Large intestine (tissue), 3 donors: ENCODE measurements around the gene ADGRV1. TPM values are rescaled to one million over a fixed set of nuclear protein-coding genes. Genes with fewer than 3 reads are reported as not detected.

Experiments used
- DNase-seq, 2 donors: peaks; one replicate each; pipeline versions ENCODE4 v3.0.0 to v3.0.0-alpha.2; 2013
- H3K27ac ChIP-seq: one replicate; pipeline ENCODE4 v1.5.1; 2013; ENCODE audit warnings: low read length
- H3K27me3 ChIP-seq: 2 replicates; pipeline ENCODE4 v1.6.1; 2013; ENCODE audit warnings: low read length; ENCODE audit not compliant: control insufficient read depth, insufficient read depth
- H3K36me3 ChIP-seq: 2 replicates; pipeline ENCODE4 v1.6.1; 2013; ENCODE audit warnings: low read length; ENCODE audit not compliant: control insufficient read depth, insufficient read depth
- H3K4me1 ChIP-seq: one replicate; pipeline ENCODE4 v1.6.1; 2013; ENCODE audit warnings: low read length; ENCODE audit not compliant: control insufficient read depth, insufficient read depth
- H3K4me3 ChIP-seq: one replicate; pipeline ENCODE4 v1.5.1; 2013; ENCODE audit warnings: low read length
- H3K9me3 ChIP-seq: one replicate; pipeline ENCODE4 v1.6.1; 2013; ENCODE audit warnings: mild to moderate bottlenecking, low read depth, low read length, moderate library complexity; ENCODE audit not compliant: control insufficient read depth
- WGBS: methylation state at CpG from one replicate; pipeline ENCODE4 v1.1.5; 2013; ENCODE audit warnings: low lambda C conversion rate; ENCODE audit not compliant: insufficient coverage; 5-methylcytosine and 5-hydroxymethylcytosine counted together
- polyA plus RNA-seq: library from polyadenylated mRNA; unstranded; fragments of 120-200 nt; gene quantifications from one replicate; pipeline ENCODE4 v1.2.1, GENCODE V29; 2013

Gene ADGRV1
- polyA plus RNA-seq, 1 donor: 3.0 TPM

DNA sequence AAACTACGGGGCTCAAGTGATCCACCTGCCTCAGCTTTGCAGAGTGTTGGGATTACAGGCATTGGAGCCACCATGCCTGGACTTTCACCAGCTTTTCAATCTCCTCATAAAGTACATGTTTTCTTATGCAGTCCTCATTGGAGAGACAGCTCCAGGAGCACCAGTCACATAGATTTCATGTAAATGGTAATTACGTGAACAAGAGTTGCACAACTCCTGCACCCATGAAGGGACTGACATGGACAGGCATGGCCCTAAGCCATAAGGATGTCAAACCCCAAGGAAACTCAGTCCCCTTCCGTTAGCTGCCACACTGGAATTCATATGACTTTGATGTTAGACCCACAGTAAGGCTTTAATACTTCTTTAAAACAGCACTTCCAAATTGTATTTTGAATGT is 7.6 kb upstream of the ADGRV1 start:
- no peaks in the 10 kb centered on the region for H3K36me3 ChIP-seq
- WGBS: no CpG with 5 or more reads among the region's 3 CpGs
- no peaks in the 10 kb centered on the region for H3K9me3 ChIP-seq
- H3K27ac ChIP-seq: no peak overlapping the region
- H3K4me3 ChIP-seq: no peak overlapping the region
- peaks cover 6% of the 10 kb centered on the region for H3K4me1 ChIP-seq
- H3K27me3 ChIP-seq: no peaks in the 10 kb centered on the region
- no peak for DNase-seq

DNA sequence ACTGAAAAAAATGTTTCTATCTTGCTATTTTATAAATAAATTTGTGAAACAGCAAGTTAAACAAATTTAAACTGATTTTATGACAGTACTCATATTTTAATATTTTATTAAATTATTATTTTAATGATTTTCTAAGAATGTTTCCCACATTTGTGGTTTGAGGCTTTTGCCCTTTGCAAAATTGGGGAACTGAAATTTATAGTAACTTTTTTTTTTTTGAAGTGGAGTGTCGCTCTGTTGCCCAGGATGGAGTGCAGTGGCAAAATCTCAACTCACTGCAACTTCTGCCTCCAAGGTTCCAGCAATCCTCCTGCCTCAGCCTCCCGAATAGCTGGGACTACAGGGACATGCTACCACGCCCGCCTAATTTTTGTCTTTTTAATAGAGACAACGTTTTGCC is 7.2 kb upstream of the ADGRV1 start:
- no peak for DNase-seq
- peaks cover 6% of the 10 kb centered on the region for H3K4me1 ChIP-seq
- no CpG with 5 or more reads among the region's 5 CpGs for WGBS
- H3K4me3 ChIP-seq: no peak overlapping the region
- no peaks in the 10 kb centered on the region for H3K36me3 ChIP-seq
- peaks cover 3% of the 10 kb centered on the region for H3K27me3 ChIP-seq
- H3K9me3 ChIP-seq: no peaks in the 10 kb centered on the region
- H3K27ac ChIP-seq: no peak overlapping the region

DNA sequence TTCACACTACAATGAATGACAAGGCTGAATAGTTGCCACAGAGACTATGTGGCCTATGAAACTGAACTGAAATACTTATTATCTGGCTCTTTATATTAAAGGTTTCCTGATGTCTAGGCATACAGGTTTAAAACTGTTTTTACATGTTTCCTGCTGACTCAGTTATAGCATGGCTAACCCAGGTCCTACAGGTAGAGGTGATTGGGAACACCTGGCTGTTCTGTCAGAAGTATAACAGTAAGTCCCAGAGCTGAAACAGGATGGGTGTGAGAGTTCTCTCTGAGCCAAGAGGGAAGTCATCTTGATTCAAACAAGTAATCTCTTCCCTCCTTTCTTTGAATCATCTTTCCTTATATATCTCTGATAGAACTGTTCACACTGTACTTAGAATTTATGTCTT is 4.9 kb upstream of the ADGRV1 start:
- Histone ChIP-seq H3K4me3 (no peak overlapping the region), H3K9me3 (no peaks in the 10 kb centered on the region), H3K4me1 (peaks cover 9% of the 10 kb centered on the region), H3K36me3 (no peaks in the 10 kb centered on the region), H3K27me3 (peaks cover 16% of the 10 kb centered on the region), H3K27ac (no peak overlapping the region)
- no peak for DNase-seq

DNA sequence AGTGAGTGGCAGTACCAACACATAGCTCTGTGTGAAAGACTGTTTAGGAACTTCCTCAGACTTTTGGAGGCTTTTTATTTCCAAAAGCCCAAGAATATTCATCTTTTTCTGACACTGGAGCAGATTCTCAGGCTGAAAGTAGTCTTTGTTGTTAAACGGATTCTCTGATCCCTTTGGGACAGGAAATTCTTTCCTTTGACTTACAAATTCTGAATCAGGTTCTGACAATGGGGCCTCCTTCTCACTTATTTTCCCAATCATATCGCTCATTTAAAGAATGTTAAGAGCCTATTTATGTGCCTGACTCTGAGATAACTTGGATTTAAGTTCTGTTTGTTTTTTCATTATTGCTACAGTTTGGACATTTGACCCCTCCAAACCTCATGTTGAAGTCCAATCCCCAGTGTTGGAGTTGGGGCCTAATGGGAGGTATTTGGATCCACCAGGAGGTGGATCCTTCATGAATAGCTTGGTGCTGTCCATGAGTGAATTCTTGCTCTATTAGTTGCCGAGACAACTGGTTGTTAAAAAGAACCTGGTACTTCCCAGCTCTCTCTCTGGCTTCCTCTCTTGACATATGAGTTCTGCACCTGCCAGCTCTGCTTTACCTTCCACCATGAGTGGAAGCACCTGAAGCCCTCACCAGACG is 4.1 kb upstream of the ADGRV1 start:
- Histone ChIP-seq H3K27ac (no peak overlapping the region), H3K4me1 (peaks cover 9% of the 10 kb centered on the region), H3K36me3 (no peaks in the 10 kb centered on the region), H3K4me3 (no peak overlapping the region), H3K27me3 (peaks cover 20% of the 10 kb centered on the region), H3K9me3 (no peaks in the 10 kb centered on the region)
- 75% methylated on average over 3 of the region's 4 CpGs for WGBS
- no peak for DNase-seq

DNA sequence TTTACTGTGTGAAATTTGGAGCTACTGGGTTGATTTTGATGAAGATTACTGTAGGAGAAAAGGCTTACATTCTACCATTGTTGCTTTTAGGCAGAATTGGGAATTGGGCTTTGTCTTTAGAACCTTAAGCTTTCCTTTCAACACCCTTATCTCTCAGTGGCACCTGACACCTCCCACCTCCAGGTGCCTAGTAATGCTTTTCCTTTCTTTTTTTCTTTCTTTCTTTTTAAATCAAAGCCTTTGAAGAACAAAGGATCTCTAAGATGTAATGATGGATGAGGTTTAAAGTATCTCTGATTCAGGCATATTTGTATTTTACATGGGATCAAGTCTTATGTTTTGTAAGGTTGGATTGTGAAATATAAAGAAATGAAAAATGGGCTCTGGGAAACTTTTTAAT is 2.9 kb upstream of the ADGRV1 start:
- Histone ChIP-seq H3K4me1 (peaks cover 9% of the 10 kb centered on the region), H3K27ac (no peak overlapping the region), H3K27me3 (peaks cover 20% of the 10 kb centered on the region), H3K36me3 (no peaks in the 10 kb centered on the region), H3K9me3 (no peaks in the 10 kb centered on the region), H3K4me3 (no peak overlapping the region)
- no peak for DNase-seq

DNA sequence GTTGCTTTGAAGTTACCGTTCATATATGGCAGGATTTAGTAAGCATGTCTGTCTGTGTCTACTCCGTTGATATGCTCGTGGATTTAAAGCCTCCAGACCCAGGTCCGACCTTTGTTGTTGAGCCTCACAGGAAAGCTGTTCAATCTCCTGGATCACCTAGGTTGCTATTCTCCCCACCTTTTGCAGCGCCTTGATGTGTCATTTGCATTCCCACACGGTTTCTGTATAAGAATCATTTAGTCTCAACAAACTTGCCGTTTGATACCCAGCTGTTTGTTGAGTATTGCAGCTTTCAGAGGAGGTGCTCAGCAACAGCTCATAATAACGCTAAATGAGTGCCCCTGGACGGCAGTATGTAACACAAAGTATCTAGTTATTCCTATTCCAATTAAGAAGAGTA is 1.2 kb upstream of the ADGRV1 start:
- 0% methylated on average over 2 of the region's 9 CpGs for WGBS
- Histone ChIP-seq H3K27me3 (peaks cover 20% of the 10 kb centered on the region), H3K4me1 (peaks cover 9% of the 10 kb centered on the region), H3K4me3 (no peak overlapping the region), H3K27ac (no peak overlapping the region), H3K36me3 (no peaks in the 10 kb centered on the region), H3K9me3 (no peaks in the 10 kb centered on the region)
- DNase-seq: peak in 1 of 2 donors; percentile 19

DNA sequence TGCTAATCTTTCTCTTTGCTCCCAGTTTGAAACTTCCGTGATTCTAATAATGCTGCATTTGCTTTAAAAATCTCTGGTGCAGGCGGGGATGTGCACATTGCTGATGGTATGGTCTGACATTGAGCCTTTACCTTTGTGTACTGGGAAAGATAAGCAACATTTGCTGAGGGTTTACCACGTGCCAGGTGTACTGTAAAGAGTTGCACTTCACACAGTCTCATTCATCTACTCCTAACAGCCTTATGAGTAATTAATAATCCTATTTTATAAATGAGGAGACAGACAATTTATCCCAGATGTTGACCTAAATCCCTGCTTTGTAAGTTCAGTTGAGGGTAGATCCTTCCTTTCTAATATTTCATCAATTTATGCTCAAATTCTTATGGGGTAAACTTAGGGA is 726 bp upstream of the ADGRV1 start:
- Histone ChIP-seq H3K27me3 (peaks cover 20% of the 10 kb centered on the region), H3K36me3 (no peaks in the 10 kb centered on the region), H3K9me3 (no peaks in the 10 kb centered on the region), H3K27ac (no peak overlapping the region), H3K4me1 (peaks cover 9% of the 10 kb centered on the region), H3K4me3 (peak overlapping the region; percentile 63)
- WGBS: 0% methylated on average over 2 of the region's 3 CpGs
- DNase-seq: peak in 1 of 2 donors; percentile 45

DNA sequence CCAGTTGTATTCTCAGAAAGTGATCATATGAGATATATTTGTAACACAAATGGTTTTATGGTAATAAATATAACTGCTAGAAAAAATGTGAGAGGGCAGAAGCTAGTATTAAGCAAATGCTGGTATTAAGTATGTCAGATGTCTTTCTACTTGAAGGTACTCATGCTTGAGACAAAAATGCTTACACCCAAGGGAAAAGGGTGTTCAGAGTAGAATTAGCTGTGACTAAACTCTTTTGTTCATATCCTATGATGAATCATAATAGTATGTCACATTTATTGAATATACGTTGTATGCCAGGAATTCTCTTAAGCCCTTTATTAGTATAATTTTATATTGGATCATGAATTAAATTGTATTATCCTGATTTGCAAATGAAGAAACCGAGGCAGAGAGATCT is 2.2 kb downstream of the ADGRV1 start:
- Histone ChIP-seq H3K27ac (no peak overlapping the region), H3K9me3 (no peaks in the 10 kb centered on the region), H3K4me3 (no peak overlapping the region), H3K4me1 (peaks cover 9% of the 10 kb centered on the region), H3K36me3 (no peaks in the 10 kb centered on the region), H3K27me3 (peaks cover 20% of the 10 kb centered on the region)
- 75% methylated on average over 1 of the region's 2 CpGs for WGBS
- no peak for DNase-seq

DNA sequence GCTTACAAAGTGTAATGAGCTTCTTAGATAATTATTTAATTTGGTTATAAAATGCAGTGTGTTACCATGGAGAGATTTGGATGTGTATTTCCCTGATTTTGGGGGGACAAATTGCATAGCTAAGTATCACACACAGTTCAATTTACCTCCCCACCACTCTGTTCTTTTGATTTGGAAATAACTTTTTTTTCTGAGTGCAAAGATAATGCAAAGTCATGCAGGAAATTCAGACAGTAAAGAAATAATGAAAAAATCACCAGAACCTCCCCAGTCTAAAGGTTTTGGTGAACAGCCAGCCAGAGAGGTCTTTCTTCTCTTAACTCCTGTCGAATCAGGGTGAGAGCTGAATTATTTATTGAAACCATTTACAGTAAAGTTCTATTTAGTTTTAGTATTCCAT is 3.2 kb downstream of the ADGRV1 start:
- H3K36me3 ChIP-seq: no peaks in the 10 kb centered on the region
- no peak overlapping the region for H3K27ac ChIP-seq
- no peak for DNase-seq
- peaks cover 16% of the 10 kb centered on the region for H3K27me3 ChIP-seq
- H3K4me3 ChIP-seq: no peak overlapping the region
- H3K9me3 ChIP-seq: no peaks in the 10 kb centered on the region
- peaks cover 9% of the 10 kb centered on the region for H3K4me1 ChIP-seq
- WGBS: 86% methylated on average over 1 of the region's 1 CpG

DNA sequence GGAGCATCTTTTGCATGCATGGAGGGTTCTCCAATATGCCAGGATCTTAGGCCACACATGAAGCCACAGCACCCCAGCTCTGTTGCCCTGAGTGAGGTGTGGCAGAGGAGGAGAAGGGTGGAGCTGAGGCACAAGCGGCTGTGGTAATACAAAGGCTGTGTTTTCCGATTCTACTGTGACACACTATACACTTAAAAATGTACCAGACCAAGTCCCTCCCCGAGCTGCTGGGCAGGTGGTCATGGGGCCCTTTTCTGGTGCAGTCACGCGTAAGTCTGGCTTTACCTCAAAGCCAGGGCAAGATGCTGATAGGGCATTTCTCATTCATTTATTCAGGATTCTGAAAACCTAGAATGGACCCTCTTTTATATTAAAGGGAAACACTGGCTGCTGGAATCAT is 3.7 kb downstream of the ADGRV1 start:
- Histone ChIP-seq H3K27me3 (peaks cover 14% of the 10 kb centered on the region), H3K9me3 (no peaks in the 10 kb centered on the region), H3K27ac (no peak overlapping the region), H3K36me3 (no peaks in the 10 kb centered on the region), H3K4me3 (no peak overlapping the region), H3K4me1 (peaks cover 7% of the 10 kb centered on the region)
- WGBS: no CpG with 5 or more reads among the region's 5 CpGs
- DNase-seq: no peak

DNA sequence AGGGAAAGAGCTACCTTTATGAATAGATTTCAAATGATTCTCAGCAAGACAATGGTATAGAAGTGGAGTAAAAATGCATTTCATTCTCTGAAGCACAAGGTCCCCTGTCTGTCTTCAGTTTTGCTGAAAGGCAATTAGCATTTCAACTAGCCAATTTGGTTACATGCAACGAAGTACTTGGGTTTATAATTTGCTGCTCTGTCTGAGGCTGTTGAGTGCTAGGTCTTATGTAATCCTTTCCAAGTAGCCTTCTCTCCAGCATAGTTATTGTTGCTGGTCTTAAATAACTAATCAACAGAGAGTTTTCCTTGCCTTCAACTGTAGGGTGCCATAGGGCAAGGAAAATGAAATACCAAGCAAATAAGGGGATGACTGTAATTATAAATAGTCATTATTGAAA is 4.5 kb downstream of the ADGRV1 start:
- H3K4me3 ChIP-seq: no peak overlapping the region
- H3K4me1 ChIP-seq: no peaks in the 10 kb centered on the region
- DNase-seq: no peak
- no peak overlapping the region for H3K27ac ChIP-seq
- peaks cover 10% of the 10 kb centered on the region for H3K27me3 ChIP-seq
- no peaks in the 10 kb centered on the region for H3K9me3 ChIP-seq
- H3K36me3 ChIP-seq: no peaks in the 10 kb centered on the region
- WGBS: no CpG with 5 or more reads among the region's 1 CpG
